OCI-LY1 (cell line): Measurements from ENCODE around the gene TM4SF5.

Experiments
- H2AFZ ChIP-seq: fragments of 200-600 bp; sonication (generic), shearing (Covaris generic); 2 replicates; pipeline ENCODE4 v1.6.0; 2014; ENCODE audit warnings: antibody characterized with exemption, mild to moderate bottlenecking, low read length
- H3F3A ChIP-seq: fragments of 200-600 bp; sonication (generic), shearing (Covaris generic); 2 replicates; pipeline ENCODE4 v1.6.0; 2014; ENCODE audit warnings: mild to moderate bottlenecking, antibody characterized with exemption, low read length, moderate library complexity; ENCODE audit not compliant: insufficient read depth
- H3K27ac ChIP-seq: fragments of 200-600 bp; sonication (generic); 2 replicates; pipeline ENCODE4 v1.5.1; 2014; ENCODE audit warnings: low read length, mixed run types, mild to moderate bottlenecking, low read depth; ENCODE audit not compliant: poor library complexity, severe bottlenecking
- H3K27me3 ChIP-seq: fragments of 200-600 bp; sonication (generic); 2 replicates; pipeline ENCODE4 v1.6.0; 2014; ENCODE audit warnings: antibody characterized with exemption, mild to moderate bottlenecking, low read length, moderate library complexity; ENCODE audit not compliant: insufficient read depth
- H3K36me3 ChIP-seq: fragments of 200-600 bp; sonication (generic); 2 replicates; pipeline ENCODE4 v1.6.1; 2014; ENCODE audit warnings: mild to moderate bottlenecking, antibody characterized with exemption, low read length, moderate library complexity, mixed read lengths; ENCODE audit not compliant: insufficient read depth
- H3K4me1 ChIP-seq: fragments of 200-600 bp; sonication (generic); 2 replicates; pipeline ENCODE4 v1.5.1; 2014; ENCODE audit warnings: mild to moderate bottlenecking, low read length, moderate library complexity; ENCODE audit not compliant: insufficient read depth, severe bottlenecking
- H3K4me2 ChIP-seq: fragments of 200-600 bp; sonication (generic), shearing (Covaris generic); 2 replicates; pipeline ENCODE4 v1.6.1; 2014; ENCODE audit warnings: low read length
- H3K4me3 ChIP-seq: fragments of 200-600 bp; sonication (generic); 2 replicates; pipeline ENCODE4 v1.5.1; 2014; ENCODE audit warnings: low read length, low read depth, mild to moderate bottlenecking, mixed read lengths; ENCODE audit not compliant: poor library complexity, severe bottlenecking
- H3K79me2 ChIP-seq: fragments of 200-600 bp; shearing (Covaris generic); 2 replicates; pipeline ENCODE4 v1.6.1; 2016; ENCODE audit warnings: mixed run types, low read length, mixed read lengths; ENCODE audit not compliant: insufficient read depth
- H3K9ac ChIP-seq: fragments of 200-600 bp; sonication (generic), shearing (Covaris generic); 2 replicates; pipeline ENCODE4 v1.6.1; 2014; ENCODE audit warnings: mild to moderate bottlenecking, low read length, mixed read lengths
- H3K9me2 ChIP-seq: fragments of 200-600 bp; sonication (generic), shearing (Covaris generic); 2 replicates; pipeline ENCODE4 v1.6.1; 2014; ENCODE audit warnings: low read depth, mild to moderate bottlenecking, low read length, mixed read lengths
- H3K9me3 ChIP-seq: fragments of 200-600 bp; shearing (Covaris generic); 2 replicates; pipeline ENCODE4 v1.6.1; 2014; ENCODE audit warnings: low read length, mixed read lengths
- H4K20me1 ChIP-seq: fragments of 200-600 bp; sonication (generic), shearing (Covaris generic); 2 replicates; pipeline ENCODE4 v1.6.0; 2016; ENCODE audit warnings: mild to moderate bottlenecking, low read length; ENCODE audit not compliant: insufficient read depth
- EZH2 ChIP-seq: fragments of 200-600 bp; sonication (generic), shearing (Covaris generic); IDR thresholded peaks from 2 replicates; pipeline ENCODE4 v1.8.0; 2017; ENCODE audit warnings: borderline replicate concordance, mixed run types, mild to moderate bottlenecking, antibody characterized with exemption, low read length, moderate library complexity, mixed read lengths
- TF ChIP-seq, protein P1 (sequence below): fragments of 200-600 bp; sonication (generic), shearing (Covaris generic); IDR thresholded peaks from 2 replicates; pipeline ENCODE4 v1.5.1; 2017; ENCODE audit warnings: mild to moderate bottlenecking, antibody characterized with exemption, low read length, moderate library complexity, mixed read lengths

Gene TM4SF5

DNA sequence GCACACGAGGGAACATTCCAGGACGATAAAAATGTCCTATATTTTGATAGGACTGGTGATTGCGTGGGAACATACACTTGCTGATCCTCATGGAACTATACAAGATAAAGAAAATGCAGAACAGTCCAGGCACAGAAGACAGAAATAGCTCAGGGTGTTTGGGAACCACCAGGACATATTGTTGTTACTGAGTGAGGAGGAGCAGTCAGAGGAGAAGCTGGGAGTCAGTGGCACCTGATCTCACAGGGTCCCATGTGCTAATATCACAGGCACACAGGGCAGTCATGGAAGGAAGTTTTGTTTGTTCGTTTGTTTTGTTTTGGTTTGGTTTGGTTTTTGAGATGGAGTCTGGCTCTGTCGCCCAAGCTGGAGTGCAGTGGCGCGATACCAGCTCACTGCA lies 41.0 kb downstream of the TM4SF5 start:
- Histone ChIP-seq H3K36me3 (no peaks in the 10 kb centered on the region; the same call in 1 of the 2 replicates), H3K4me3 (no peak overlapping the region), H3K9me3 (no peaks in the 10 kb centered on the region), H3K4me2 (no peak overlapping the region), H2AFZ (no peak overlapping the region), H3K27ac (no peak overlapping the region), H3K27me3 (no peaks in the 10 kb centered on the region), H3K9ac (no peak overlapping the region), H4K20me1 (no peaks in the 10 kb centered on the region), H3K4me1 (peaks cover 6% of the 10 kb centered on the region), H3K79me2 (no peaks in the 10 kb centered on the region), H3F3A (no peaks in the 10 kb centered on the region), H3K9me2 (no peaks in the 10 kb centered on the region)
- TF ChIP-seq, protein P1, sequence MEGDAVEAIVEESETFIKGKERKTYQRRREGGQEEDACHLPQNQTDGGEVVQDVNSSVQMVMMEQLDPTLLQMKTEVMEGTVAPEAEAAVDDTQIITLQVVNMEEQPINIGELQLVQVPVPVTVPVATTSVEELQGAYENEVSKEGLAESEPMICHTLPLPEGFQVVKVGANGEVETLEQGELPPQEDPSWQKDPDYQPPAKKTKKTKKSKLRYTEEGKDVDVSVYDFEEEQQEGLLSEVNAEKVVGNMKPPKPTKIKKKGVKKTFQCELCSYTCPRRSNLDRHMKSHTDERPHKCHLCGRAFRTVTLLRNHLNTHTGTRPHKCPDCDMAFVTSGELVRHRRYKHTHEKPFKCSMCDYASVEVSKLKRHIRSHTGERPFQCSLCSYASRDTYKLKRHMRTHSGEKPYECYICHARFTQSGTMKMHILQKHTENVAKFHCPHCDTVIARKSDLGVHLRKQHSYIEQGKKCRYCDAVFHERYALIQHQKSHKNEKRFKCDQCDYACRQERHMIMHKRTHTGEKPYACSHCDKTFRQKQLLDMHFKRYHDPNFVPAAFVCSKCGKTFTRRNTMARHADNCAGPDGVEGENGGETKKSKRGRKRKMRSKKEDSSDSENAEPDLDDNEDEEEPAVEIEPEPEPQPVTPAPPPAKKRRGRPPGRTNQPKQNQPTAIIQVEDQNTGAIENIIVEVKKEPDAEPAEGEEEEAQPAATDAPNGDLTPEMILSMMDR: no peak
- no peak for TF ChIP-seq EZH2

DNA sequence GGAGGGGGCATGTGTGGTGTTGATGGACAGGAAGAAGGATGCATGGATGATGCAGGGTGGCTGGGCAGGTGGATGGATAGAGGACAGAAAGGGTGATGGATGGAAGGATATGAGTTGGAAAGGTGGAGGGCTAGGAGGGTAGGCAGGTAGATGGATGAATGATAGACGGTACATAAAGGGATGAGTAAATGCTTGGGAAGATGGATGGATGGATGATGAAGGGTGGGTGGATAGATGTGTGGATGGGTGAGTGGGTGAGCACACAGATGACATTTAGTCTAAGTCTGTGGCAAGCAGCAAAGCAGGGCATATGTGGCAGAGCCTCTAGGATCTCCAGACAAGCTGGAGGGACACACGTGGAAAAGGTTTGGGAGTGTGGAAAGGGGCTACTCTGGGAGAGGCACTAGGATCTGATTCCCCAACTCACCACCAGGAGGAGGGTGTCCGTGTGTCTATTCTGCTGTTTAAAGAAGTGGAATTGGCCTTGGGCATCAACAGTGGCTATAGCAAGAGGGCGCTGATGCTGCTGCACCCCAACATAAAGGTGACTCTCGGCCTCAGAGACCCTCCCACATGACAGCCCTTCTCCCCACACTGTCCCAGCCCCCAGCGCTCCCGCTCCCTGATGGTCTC lies 43.5 kb downstream of the TM4SF5 start:
- H3K4me3 ChIP-seq: no peak overlapping the region
- H3K36me3 ChIP-seq: no peaks in the 10 kb centered on the region; the same call in 1 of the 2 replicates
- TF ChIP-seq EZH2: no peak
- TF ChIP-seq, protein P1: no peak
- no peaks in the 10 kb centered on the region for H3K4me1 ChIP-seq
- H3K9me2 ChIP-seq: no peaks in the 10 kb centered on the region
- H3K27ac ChIP-seq: no peak overlapping the region
- H3K4me2 ChIP-seq: no peak overlapping the region
- no peak overlapping the region for H3K9ac ChIP-seq
- H2AFZ ChIP-seq: no peak overlapping the region
- H3F3A ChIP-seq: no peaks in the 10 kb centered on the region
- no peaks in the 10 kb centered on the region for H3K9me3 ChIP-seq
- H3K27me3 ChIP-seq: no peaks in the 10 kb centered on the region
- H3K79me2 ChIP-seq: no peaks in the 10 kb centered on the region
- H4K20me1 ChIP-seq: no peaks in the 10 kb centered on the region

DNA sequence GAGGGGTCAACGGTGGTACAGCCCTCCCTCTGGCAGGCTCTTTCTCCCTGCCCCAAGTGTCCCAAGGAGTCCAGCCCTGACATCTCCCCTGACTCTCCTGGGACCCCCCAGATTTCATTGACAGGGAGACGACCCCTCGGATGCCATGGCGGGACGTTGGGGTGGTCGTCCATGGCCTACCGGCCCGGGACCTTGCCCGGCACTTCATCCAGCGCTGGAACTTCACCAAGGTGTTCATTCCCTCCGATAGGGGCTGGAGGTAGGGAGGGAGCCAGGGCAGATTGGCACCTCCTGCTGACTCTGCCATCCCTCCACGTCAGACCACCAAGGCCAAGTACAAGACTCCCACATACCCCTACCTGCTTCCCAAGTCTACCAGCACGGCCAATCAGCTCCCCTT lies 45.1 kb downstream of the TM4SF5 start:
- TF ChIP-seq, protein P1: no peak
- no peak for TF ChIP-seq EZH2
- H3K4me2 ChIP-seq: no peak overlapping the region
- no peaks in the 10 kb centered on the region; the same call in 1 of the 2 replicates for H3K36me3 ChIP-seq
- H3K79me2 ChIP-seq: no peaks in the 10 kb centered on the region
- H3K9ac ChIP-seq: no peak overlapping the region
- no peaks in the 10 kb centered on the region for H3F3A ChIP-seq
- no peak overlapping the region for H3K4me3 ChIP-seq
- H3K4me1 ChIP-seq: no peaks in the 10 kb centered on the region
- H4K20me1 ChIP-seq: no peaks in the 10 kb centered on the region
- no peaks in the 10 kb centered on the region for H3K27me3 ChIP-seq
- H3K27ac ChIP-seq: no peak overlapping the region
- H3K9me3 ChIP-seq: no peaks in the 10 kb centered on the region
- no peaks in the 10 kb centered on the region for H3K9me2 ChIP-seq
- no peak overlapping the region for H2AFZ ChIP-seq
